Measurements from ENCODE around the gene MPP2. TPM values are rescaled to one million over a fixed set of nuclear protein-coding genes. Genes with fewer than 3 reads are reported as not detected.

Gene MPP2
- total and polyA plus RNA-seq, 9 of the 15 experiments (the other 6 are each of a cell fraction or from before 2014, with no cell fraction given), result 0.04 to 1.0 (median 0.24) TPM

DNA sequence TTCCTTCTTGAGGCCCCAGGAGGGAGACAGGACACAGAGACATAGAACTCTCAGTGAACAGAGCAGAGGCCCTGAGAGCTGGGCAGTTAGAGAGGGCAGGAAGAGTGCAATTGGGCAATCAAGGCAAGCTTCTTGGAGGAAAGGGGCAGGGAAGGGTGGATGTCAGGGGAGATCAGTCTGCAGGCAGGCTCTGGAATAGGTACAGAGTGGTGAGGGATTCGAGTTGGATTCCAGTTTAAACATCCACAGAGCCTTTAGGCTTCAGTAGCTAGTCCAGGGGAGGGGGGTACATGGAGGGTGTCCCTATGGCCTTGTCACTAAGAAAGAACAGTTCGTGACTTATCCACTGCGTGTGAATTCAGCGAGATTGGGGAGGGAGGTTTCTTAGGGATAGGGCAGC is 44.4 kb upstream of the MPP2 start:
- 4% methylated on average over 4 of the region's 4 CpGs for WGBS (ENCODE audit: insufficient coverage, low coverage, missing lambda C conversion rate)
- H3K36me3 ChIP-seq (ENCODE audit: control insufficient read depth, insufficient read depth, low read length), result no peaks in the 10 kb centered on the region
- no peak overlapping the region for H3K27ac ChIP-seq (ENCODE audit: extremely low read depth, low read depth, low read length)
- ChIA-PET CTCF (ENCODE audit: low intra/inter-chr PET ratio) (no interaction called here), POLR2A (interaction anchor here (0.8 kb wide), 1 partner anchor 8 kb away, joined by 3 read pairs; no protein-coding TSS in a partner anchor)
- BruUV-seq (replicated peaks), result no TSS peak
- no peaks in the 10 kb centered on the region for H3K9me1 ChIP-seq (ENCODE audit: control insufficient read depth, insufficient read depth, low read length)
- no peak for TF ChIP-seq TGIF2 (CRISPR knock-in tag; IDR thresholded peaks at IDR 0.05)
- TF ChIP-seq SMARCB1 (IDR thresholded peaks at IDR 0.05; ENCODE audit: insufficient read length, low read depth), result no peak
- no peak for TF ChIP-seq ZNF696 (CRISPR knock-in tag; conservative IDR thresholded peaks at IDR 0.05)
- no peak for TF ChIP-seq XRCC5 (IDR thresholded peaks at IDR 0.05; ENCODE audit: low read depth, low read length)
- TF ChIP-seq SREBF2 (CRISPR knock-in tag; IDR thresholded peaks at IDR 0.05), result no peak
- TF ChIP-seq ZNF239 (CRISPR knock-in tag; IDR thresholded peaks at IDR 0.05), result no peak
- TF ChIP-seq, protein P1, sequence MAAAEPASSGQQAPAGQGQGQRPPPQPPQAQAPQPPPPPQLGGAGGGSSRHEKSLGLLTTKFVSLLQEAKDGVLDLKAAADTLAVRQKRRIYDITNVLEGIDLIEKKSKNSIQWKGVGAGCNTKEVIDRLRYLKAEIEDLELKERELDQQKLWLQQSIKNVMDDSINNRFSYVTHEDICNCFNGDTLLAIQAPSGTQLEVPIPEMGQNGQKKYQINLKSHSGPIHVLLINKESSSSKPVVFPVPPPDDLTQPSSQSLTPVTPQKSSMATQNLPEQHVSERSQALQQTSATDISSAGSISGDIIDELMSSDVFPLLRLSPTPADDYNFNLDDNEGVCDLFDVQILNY (CRISPR knock-in tag; IDR thresholded peaks at IDR 0.05), result no peak
- no peak for TF ChIP-seq SMARCE1 (IDR thresholded peaks at IDR 0.05)
- no peak for TF ChIP-seq MAFF (IDR thresholded peaks at IDR 0.05; ENCODE audit: low read length)
- TF ChIP-seq CCAR2 (IDR thresholded peaks at IDR 0.05; ENCODE audit: low read depth, low read length), result no peak
- TF ChIP-seq GABPB2 (CRISPR knock-in tag; conservative IDR thresholded peaks at IDR 0.05), result no peak
- no peak for TF ChIP-seq ZNF134 (CRISPR knock-in tag; conservative IDR thresholded peaks at IDR 0.05)
- no peak for TF ChIP-seq BHLHE40 (IDR thresholded peaks at IDR 0.05; ENCODE audit: low read length)
- TF ChIP-seq ZNF79 (CRISPR knock-in tag; IDR thresholded peaks at IDR 0.05; ENCODE audit: low read depth), result no peak
- no peak for TF ChIP-seq BRD4 (IDR thresholded peaks at IDR 0.05)
- TF ChIP-seq, protein P2, sequence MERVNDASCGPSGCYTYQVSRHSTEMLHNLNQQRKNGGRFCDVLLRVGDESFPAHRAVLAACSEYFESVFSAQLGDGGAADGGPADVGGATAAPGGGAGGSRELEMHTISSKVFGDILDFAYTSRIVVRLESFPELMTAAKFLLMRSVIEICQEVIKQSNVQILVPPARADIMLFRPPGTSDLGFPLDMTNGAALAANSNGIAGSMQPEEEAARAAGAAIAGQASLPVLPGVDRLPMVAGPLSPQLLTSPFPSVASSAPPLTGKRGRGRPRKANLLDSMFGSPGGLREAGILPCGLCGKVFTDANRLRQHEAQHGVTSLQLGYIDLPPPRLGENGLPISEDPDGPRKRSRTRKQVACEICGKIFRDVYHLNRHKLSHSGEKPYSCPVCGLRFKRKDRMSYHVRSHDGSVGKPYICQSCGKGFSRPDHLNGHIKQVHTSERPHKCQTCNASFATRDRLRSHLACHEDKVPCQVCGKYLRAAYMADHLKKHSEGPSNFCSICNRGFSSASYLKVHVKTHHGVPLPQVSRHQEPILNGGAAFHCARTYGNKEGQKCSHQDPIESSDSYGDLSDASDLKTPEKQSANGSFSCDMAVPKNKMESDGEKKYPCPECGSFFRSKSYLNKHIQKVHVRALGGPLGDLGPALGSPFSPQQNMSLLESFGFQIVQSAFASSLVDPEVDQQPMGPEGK (CRISPR knock-in tag; IDR thresholded peaks at IDR 0.05; ENCODE audit: borderline replicate concordance), result no peak
- TF ChIP-seq RBM34 (IDR thresholded peaks at IDR 0.05; ENCODE audit: borderline replicate concordance, insufficient read depth, low read length), result no peak
- TF ChIP-seq, protein P3, sequence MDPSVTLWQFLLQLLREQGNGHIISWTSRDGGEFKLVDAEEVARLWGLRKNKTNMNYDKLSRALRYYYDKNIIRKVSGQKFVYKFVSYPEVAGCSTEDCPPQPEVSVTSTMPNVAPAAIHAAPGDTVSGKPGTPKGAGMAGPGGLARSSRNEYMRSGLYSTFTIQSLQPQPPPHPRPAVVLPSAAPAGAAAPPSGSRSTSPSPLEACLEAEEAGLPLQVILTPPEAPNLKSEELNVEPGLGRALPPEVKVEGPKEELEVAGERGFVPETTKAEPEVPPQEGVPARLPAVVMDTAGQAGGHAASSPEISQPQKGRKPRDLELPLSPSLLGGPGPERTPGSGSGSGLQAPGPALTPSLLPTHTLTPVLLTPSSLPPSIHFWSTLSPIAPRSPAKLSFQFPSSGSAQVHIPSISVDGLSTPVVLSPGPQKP (CRISPR knock-in tag; IDR thresholded peaks at IDR 0.05), result no peak
- TF ChIP-seq ZNF384 (IDR thresholded peaks at IDR 0.05; ENCODE audit: low read depth, low read length), result no peak
- no peak for TF ChIP-seq SIRT6 (IDR thresholded peaks at IDR 0.05; ENCODE audit: low read depth, low read length)
- H3K9me3 ChIP-seq (replicated peaks; ENCODE audit: control insufficient read depth, insufficient read depth, low read depth, low read length), result no peaks in the 10 kb centered on the region
- H3K4me1 ChIP-seq (replicated peaks in 1 of 2; ENCODE audit: control insufficient read depth in 2 of 2, insufficient read depth in 2 of 2, low read length in 2 of 2), result peaks cover 0 to 16% of the 10 kb centered on the region in 2 experiments; a peak in 3 of 5 replicates
- no peak overlapping the region for H3K9ac ChIP-seq (ENCODE audit: insufficient read depth in 1 of 2, low read depth in 2 of 2, low read length in 2 of 2)
- intact Hi-C loops (cut with micrococcal nuclease) (no loop called here), in situ Hi-C loops (cut with MboI) (no loop called here)
- H3K4me3 ChIP-seq, result no peak overlapping the region
- no peak for DNase-seq (ENCODE audit: extremely low read depth in 1 of 4, low spot score in 3 of 4)
- H4K20me1 ChIP-seq (replicated peaks; ENCODE audit: control insufficient read depth, insufficient read depth, low read length), result no peaks in the 10 kb centered on the region; the same call in none of the 2 replicates
- no peak for FAIRE-seq
- no peak overlapping the region for H3K4me2 ChIP-seq (ENCODE audit: insufficient read depth, low read length)
- H2AFZ ChIP-seq (ENCODE audit: low read depth, low read length), result no peak overlapping the region
- H3K27me3 ChIP-seq (ENCODE audit: control insufficient read depth in 2 of 2, insufficient read depth in 2 of 2, low read length in 2 of 2), result peaks cover 35 to 67% of the 10 kb centered on the region in 2 experiments; a peak in 4 of 5 replicates
- no peak for ATAC-seq
- no peaks in the 10 kb centered on the region for H3K79me2 ChIP-seq (ENCODE audit: control insufficient read depth, insufficient read depth, low read length)

All from K562 (cell line).